H9 (cell line): Measurements from ENCODE around the gene FBLN1. TPM values are rescaled to one million over a fixed set of nuclear protein-coding genes. Genes with fewer than 3 reads are reported as not detected.
A peak's percentile ranks its signal among the peaks of the same experiment; 100 is the strongest.

ENCODE experiments used
- DNase-seq: peaks from one replicate; pipeline ENCODE4 v3.0.0-alpha.2; 2017
- H2AFZ ChIP-seq: one replicate; pipeline ENCODE4 v1.6.1; 2013; ENCODE audit warnings: mild to moderate bottlenecking, low read length, control low read depth, moderate library complexity
- H2AK5ac ChIP-seq: 2 replicates; pipeline ENCODE4 v1.6.1; 2013; ENCODE audit warnings: low read length, control low read depth, mixed read lengths; ENCODE audit not compliant: insufficient read length
- H2BK120ac ChIP-seq: one replicate; pipeline ENCODE4 v1.6.1; 2013; ENCODE audit warnings: low read depth, mild to moderate bottlenecking, low read length, control low read depth, inconsistent platforms; ENCODE audit not compliant: poor library complexity, severe bottlenecking
- H2BK12ac ChIP-seq: 2 replicates; pipeline ENCODE4 v1.6.1; 2013; ENCODE audit warnings: low read length, control low read depth, mixed read lengths, low read depth; ENCODE audit not compliant: insufficient read length
- H2BK15ac ChIP-seq: 2 replicates; pipeline ENCODE4 v1.6.1; 2013; ENCODE audit warnings: low read depth, low read length, control low read depth
- H2BK20ac ChIP-seq: one replicate; pipeline ENCODE4 v1.6.1; 2013; ENCODE audit warnings: low read depth, mild to moderate bottlenecking, low read length, control low read depth, inconsistent platforms; ENCODE audit not compliant: poor library complexity, severe bottlenecking
- H2BK5ac ChIP-seq: 2 replicates; pipeline ENCODE4 v1.6.1; 2013; ENCODE audit warnings: low read length, control low read depth, mixed read lengths; ENCODE audit not compliant: insufficient read length
- H3K14ac ChIP-seq: 2 replicates; pipeline ENCODE4 v1.6.1; 2013; ENCODE audit warnings: low read length, control low read depth; ENCODE audit not compliant: insufficient read depth
- H3K18ac ChIP-seq: 2 replicates; pipeline ENCODE4 v1.6.1; 2013; ENCODE audit warnings: low read depth, mild to moderate bottlenecking, mixed read lengths, low read length, control low read depth; ENCODE audit not compliant: insufficient read length
- H3K23ac ChIP-seq: 2 replicates; pipeline ENCODE4 v1.6.1; 2013; ENCODE audit warnings: low read length, control low read depth, mixed read lengths, low read depth; ENCODE audit not compliant: insufficient read length
- H3K23me2 ChIP-seq: 2 replicates; pipeline ENCODE4 v1.6.1; 2013; ENCODE audit warnings: low read depth, mild to moderate bottlenecking, mixed read lengths, low read length, control low read depth; ENCODE audit not compliant: insufficient read length, poor library complexity, severe bottlenecking
- H3K27ac ChIP-seq: 2 replicates; pipeline ENCODE4 v1.5.1; 2013; ENCODE audit warnings: low read length, control low read depth, mixed read lengths, low read depth; ENCODE audit not compliant: insufficient read length
- H3K27me3 ChIP-seq: 2 replicates; pipeline ENCODE4 v1.6.1; 2013; ENCODE audit warnings: low read length, control low read depth, inconsistent platforms; ENCODE audit not compliant: insufficient read depth
- H3K4ac ChIP-seq: 2 replicates; pipeline ENCODE4 v1.6.1; 2013; ENCODE audit warnings: low read depth, mild to moderate bottlenecking, control low read depth, inconsistent platforms, low read length, moderate library complexity
- H3K4me1 ChIP-seq: 2 replicates; pipeline ENCODE4 v1.6.1; 2013; ENCODE audit warnings: low read length, control low read depth, inconsistent platforms; ENCODE audit not compliant: insufficient read depth
- H3K4me2 ChIP-seq: 2 replicates; pipeline ENCODE4 v1.6.1; 2013; ENCODE audit warnings: low read length, control low read depth, mixed read lengths; ENCODE audit not compliant: insufficient read length, insufficient read depth
- H3K56ac ChIP-seq: 2 replicates; pipeline ENCODE4 v1.6.1; 2013; ENCODE audit warnings: low read depth, mild to moderate bottlenecking, mixed read lengths, low read length, control low read depth; ENCODE audit not compliant: insufficient read length
- H3K79me1 ChIP-seq: 2 replicates; pipeline ENCODE4 v1.6.1; 2013; ENCODE audit warnings: low read depth, mild to moderate bottlenecking, moderate library complexity, low read length, control low read depth, inconsistent platforms; ENCODE audit not compliant: insufficient read depth, poor library complexity, severe bottlenecking
- H3K79me2 ChIP-seq: 2 replicates; pipeline ENCODE4 v1.6.1; 2013; ENCODE audit warnings: low read length, control low read depth, inconsistent platforms; ENCODE audit not compliant: insufficient read depth
- H3K9ac ChIP-seq: 2 replicates; pipeline ENCODE4 v1.6.1; 2013; ENCODE audit warnings: low read length, control low read depth, mixed read lengths; ENCODE audit not compliant: insufficient read length; ENCODE audit errors: extremely low read depth
- H3K9me3 ChIP-seq: one replicate; pipeline ENCODE4 v1.6.1; 2013; ENCODE audit warnings: low read depth, low read length, inconsistent platforms; ENCODE audit not compliant: control insufficient read depth
- H3T11ph ChIP-seq: one replicate; pipeline ENCODE4 v1.6.1; 2013; ENCODE audit warnings: mild to moderate bottlenecking, low read length, control low read depth, inconsistent platforms
- H4K20me1 ChIP-seq: one replicate; pipeline ENCODE4 v1.6.1; 2013; ENCODE audit not compliant: control insufficient read depth, insufficient read length, insufficient read depth
- H4K5ac ChIP-seq: 2 replicates; pipeline ENCODE4 v1.6.1; 2013; ENCODE audit warnings: low read depth, mild to moderate bottlenecking, mixed read lengths, low read length, control low read depth; ENCODE audit not compliant: insufficient read length
- H4K8ac ChIP-seq: replicated peaks from 2 replicates; pipeline ENCODE4 v1.6.1; 2013; ENCODE audit warnings: low read length, control low read depth, mixed read lengths, low read depth; ENCODE audit not compliant: insufficient read length
- H4K91ac ChIP-seq: 2 replicates; pipeline ENCODE4 v1.6.1; 2013; ENCODE audit warnings: low read depth, mild to moderate bottlenecking, moderate library complexity, mixed read lengths, low read length, control low read depth; ENCODE audit not compliant: insufficient read length
- H3K27ac Mint-ChIP-seq, 3 experiments: 2 replicates in 2 of 3; 3 replicates in 1 of 3; pipeline ENCODE4 v1.8.0; 2020 to 2021; ENCODE audit warnings: mixed read lengths in 3 of 3, mild to moderate bottlenecking in 1 of 3, moderate library complexity in 1 of 3
- H3K27me3 Mint-ChIP-seq: 2 replicates; pipeline ENCODE4 v1.8.0; 2021; ENCODE audit warnings: low read depth, mild to moderate bottlenecking, moderate library complexity, mixed read lengths
- H3K36me3 Mint-ChIP-seq, 3 experiments: 2 replicates in 2 of 3; 3 replicates in 1 of 3; pipeline ENCODE4 v1.8.0; 2020 to 2021; ENCODE audit warnings: low read depth in 3 of 3, mixed read lengths in 3 of 3; ENCODE audit not compliant: insufficient read depth in 1 of 3
- H3K4me1 Mint-ChIP-seq, 2 experiments: 2 replicates each; pipeline ENCODE4 v1.8.0; 2020; ENCODE audit warnings: mixed read lengths in 2 of 2
- H3K4me3 Mint-ChIP-seq, 2 experiments: 2 replicates in 1 of 2; 3 replicates in 1 of 2; pipeline ENCODE4 v1.8.0; 2020 to 2021; ENCODE audit warnings: mild to moderate bottlenecking in 2 of 2, mixed read lengths in 2 of 2, moderate library complexity in 1 of 2
- H3K9me3 Mint-ChIP-seq, 2 experiments: 2 replicates in 1 of 2; 3 replicates in 1 of 2; pipeline ENCODE4 v1.8.0; 2020; ENCODE audit warnings: mild to moderate bottlenecking in 2 of 2, mixed read lengths in 2 of 2, moderate library complexity in 1 of 2
- WGBS: extraction: QIAGEN DNeasy Blood & Tissue Kit; methylation state at CpG from one replicate; pipeline ENCODE4 v1.1.7; 2013; ENCODE audit warnings: missing lambda C conversion rate, low lambda C conversion rate, mixed read lengths; ENCODE audit not compliant: insufficient read length; ENCODE audit errors: extremely low coverage; 5-methylcytosine and 5-hydroxymethylcytosine counted together
- total RNA-seq: library from RNA; stranded (reverse); gene quantifications from 2 replicates; pipeline ENCODE4 v1.2.1, GENCODE V29; 2021
- TF ChIP-seq, protein P1 (sequence below): fragments of 200-600 bp; sonication (generic); conservative IDR thresholded peaks from 3 replicates; pipeline ENCODE4 v1.8.0; 2021; ENCODE audit warnings: antibody characterized with exemption, mild to moderate bottlenecking

Gene FBLN1
- total RNA-seq, 1 experiment from 2014 or later: 140 TPM

GRCh38 chr22:45550416-45550815 lies 47.7 kb downstream of the FBLN1 start:
- H2BK12ac ChIP-seq: no peak overlapping the region
- H3K56ac ChIP-seq: no peak overlapping the region
- H3T11ph ChIP-seq: no peak overlapping the region
- H3K4me3 Mint-ChIP-seq: peak overlapping the region in 1 of 2 experiments; percentile 20; a peak in 1 of 5 replicates
- no peak overlapping the region for H3K4me2 ChIP-seq
- H4K8ac ChIP-seq: no peak overlapping the region
- no CpG with 5 or more reads among the region's 14 CpGs for WGBS
- H4K91ac ChIP-seq: no peak overlapping the region
- H4K5ac ChIP-seq: no peak overlapping the region
- H2BK120ac ChIP-seq: no peak overlapping the region
- no peak overlapping the region for H3K27ac Mint-ChIP-seq
- H3K9me3 ChIP-seq: no peaks in the 10 kb centered on the region
- H3K27me3 ChIP-seq: no peaks in the 10 kb centered on the region
- no peak overlapping the region for H3K23ac ChIP-seq
- no peaks in the 10 kb centered on the region for H3K9me3 Mint-ChIP-seq
- no peak overlapping the region for H2BK5ac ChIP-seq
- no peaks in the 10 kb centered on the region for H3K79me1 ChIP-seq
- H2BK15ac ChIP-seq: no peak overlapping the region
- H3K23me2 ChIP-seq: no peaks in the 10 kb centered on the region
- H2BK20ac ChIP-seq: no peak overlapping the region
- H3K27ac ChIP-seq: no peak overlapping the region
- no peak overlapping the region for H3K4ac ChIP-seq
- no peak overlapping the region for H3K9ac ChIP-seq
- no peaks in the 10 kb centered on the region for H3K4me1 ChIP-seq
- H2AFZ ChIP-seq: no peak overlapping the region
- H3K36me3 Mint-ChIP-seq: peaks cover 37 to 64% (median 60%) of the 10 kb centered on the region in 3 experiments
- H3K14ac ChIP-seq: no peak overlapping the region
- no peak overlapping the region for H3K18ac ChIP-seq
- H3K27me3 Mint-ChIP-seq: no peaks in the 10 kb centered on the region; the same call in 1 of the 2 replicates
- H3K4me1 Mint-ChIP-seq: peaks cover 6 to 24% of the 10 kb centered on the region in 2 experiments
- TF ChIP-seq, protein P1, sequence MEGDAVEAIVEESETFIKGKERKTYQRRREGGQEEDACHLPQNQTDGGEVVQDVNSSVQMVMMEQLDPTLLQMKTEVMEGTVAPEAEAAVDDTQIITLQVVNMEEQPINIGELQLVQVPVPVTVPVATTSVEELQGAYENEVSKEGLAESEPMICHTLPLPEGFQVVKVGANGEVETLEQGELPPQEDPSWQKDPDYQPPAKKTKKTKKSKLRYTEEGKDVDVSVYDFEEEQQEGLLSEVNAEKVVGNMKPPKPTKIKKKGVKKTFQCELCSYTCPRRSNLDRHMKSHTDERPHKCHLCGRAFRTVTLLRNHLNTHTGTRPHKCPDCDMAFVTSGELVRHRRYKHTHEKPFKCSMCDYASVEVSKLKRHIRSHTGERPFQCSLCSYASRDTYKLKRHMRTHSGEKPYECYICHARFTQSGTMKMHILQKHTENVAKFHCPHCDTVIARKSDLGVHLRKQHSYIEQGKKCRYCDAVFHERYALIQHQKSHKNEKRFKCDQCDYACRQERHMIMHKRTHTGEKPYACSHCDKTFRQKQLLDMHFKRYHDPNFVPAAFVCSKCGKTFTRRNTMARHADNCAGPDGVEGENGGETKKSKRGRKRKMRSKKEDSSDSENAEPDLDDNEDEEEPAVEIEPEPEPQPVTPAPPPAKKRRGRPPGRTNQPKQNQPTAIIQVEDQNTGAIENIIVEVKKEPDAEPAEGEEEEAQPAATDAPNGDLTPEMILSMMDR: no peak
- no peak overlapping the region for H2AK5ac ChIP-seq
- no peaks in the 10 kb centered on the region for H4K20me1 ChIP-seq
- H3K79me2 ChIP-seq: no peaks in the 10 kb centered on the region
- DNase-seq: no peak
